T follicular helper cell (primary cell): ENCODE results near the gene PUS10.
"Not testable (repeated sequence)": the region's sequence is repeated elsewhere in the genome, so short reads cannot be mapped to it uniquely, and the experiment has no call there.

Experiments used
- DNase-seq: peaks from one replicate; pipeline ENCODE4 v3.0.0-alpha.2; 2020; ENCODE audit warnings: low read depth

The PUS10 gene

GRCh38 chr2:60932954-60933353 lies 85.1 kb downstream of the PUS10 start:
- DNase-seq = no peak

- DNase-seq = not testable (repeated sequence)
Observed at GRCh38 chr2:60932061-60932460, 86.0 kb downstream of the PUS10 start.

- DNase-seq = no peak
Observed at GRCh38 chr2:60926741-60927552, 91.1 kb downstream of the PUS10 start.

GRCh38 chr2:60925994-60926740 lies 91.9 kb downstream of the PUS10 start:
- DNase-seq = no peak

GRCh38 chr2:60907329-60907728 lies 110.7 kb downstream of the PUS10 start:
- DNase-seq = no peak

GRCh38 chr2:60906395-60906794 lies 111.7 kb downstream of the PUS10 start:
- DNase-seq = no peak

GRCh38 chr2:60905867-60906266 lies 112.2 kb downstream of the PUS10 start:
- not testable (repeated sequence) for DNase-seq

- not testable (repeated sequence) for DNase-seq
Observed at GRCh38 chr2:60901296-60901695, 116.8 kb downstream of the PUS10 start.

GRCh38 chr2:60899892-60900249 lies 118.2 kb downstream of the PUS10 start:
- DNase-seq = no peak

GRCh38 chr2:60899230-60899891 lies 118.7 kb downstream of the PUS10 start:
- DNase-seq = no peak

GRCh38 chr2:60898567-60898966 lies 119.5 kb downstream of the PUS10 start:
- no peak for DNase-seq
